ENCODE measurements around the gene CREB5.

- TF ChIP-seq POLR2AphosphoS5 (IDR thresholded peaks at IDR 0.05; ENCODE audit: low read depth, low read length) (no peak), TAF1 (IDR thresholded peaks at IDR 0.05; ENCODE audit: borderline replicate concordance, insufficient read depth, low read length) (no peak), REST (IDR thresholded peaks at IDR 0.05; ENCODE audit: insufficient read depth in 1 of 2, low read depth in 2 of 2, low read length in 2 of 2) (no peak), SIN3A (IDR thresholded peaks at IDR 0.05; ENCODE audit: borderline replicate concordance, insufficient read depth, low read length) (no peak)
Observed at GRCh38 chr7:28609608-28610007, 197.3 kb downstream of the CREB5 start.
